GM12801 (cell line): ENCODE results near the gene PSMD11.
A peak's percentile ranks its signal among the peaks of the same experiment; 100 is the strongest.

ENCODE experiments used
- TF ChIP-seq, protein P1 (sequence below): IDR thresholded peaks from one replicate; pipeline ENCODE4 v1.5.1; 2011; ENCODE audit warnings: control low read depth; ENCODE audit not compliant: insufficient read length; ENCODE audit errors: extremely low read depth

PSMD11 gene

GRCh38 chr17:32483451-32484019, 39.2 kb downstream of the PSMD11 start:
- TF ChIP-seq, protein P1, sequence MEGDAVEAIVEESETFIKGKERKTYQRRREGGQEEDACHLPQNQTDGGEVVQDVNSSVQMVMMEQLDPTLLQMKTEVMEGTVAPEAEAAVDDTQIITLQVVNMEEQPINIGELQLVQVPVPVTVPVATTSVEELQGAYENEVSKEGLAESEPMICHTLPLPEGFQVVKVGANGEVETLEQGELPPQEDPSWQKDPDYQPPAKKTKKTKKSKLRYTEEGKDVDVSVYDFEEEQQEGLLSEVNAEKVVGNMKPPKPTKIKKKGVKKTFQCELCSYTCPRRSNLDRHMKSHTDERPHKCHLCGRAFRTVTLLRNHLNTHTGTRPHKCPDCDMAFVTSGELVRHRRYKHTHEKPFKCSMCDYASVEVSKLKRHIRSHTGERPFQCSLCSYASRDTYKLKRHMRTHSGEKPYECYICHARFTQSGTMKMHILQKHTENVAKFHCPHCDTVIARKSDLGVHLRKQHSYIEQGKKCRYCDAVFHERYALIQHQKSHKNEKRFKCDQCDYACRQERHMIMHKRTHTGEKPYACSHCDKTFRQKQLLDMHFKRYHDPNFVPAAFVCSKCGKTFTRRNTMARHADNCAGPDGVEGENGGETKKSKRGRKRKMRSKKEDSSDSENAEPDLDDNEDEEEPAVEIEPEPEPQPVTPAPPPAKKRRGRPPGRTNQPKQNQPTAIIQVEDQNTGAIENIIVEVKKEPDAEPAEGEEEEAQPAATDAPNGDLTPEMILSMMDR, result peak; percentile 88

DNA sequence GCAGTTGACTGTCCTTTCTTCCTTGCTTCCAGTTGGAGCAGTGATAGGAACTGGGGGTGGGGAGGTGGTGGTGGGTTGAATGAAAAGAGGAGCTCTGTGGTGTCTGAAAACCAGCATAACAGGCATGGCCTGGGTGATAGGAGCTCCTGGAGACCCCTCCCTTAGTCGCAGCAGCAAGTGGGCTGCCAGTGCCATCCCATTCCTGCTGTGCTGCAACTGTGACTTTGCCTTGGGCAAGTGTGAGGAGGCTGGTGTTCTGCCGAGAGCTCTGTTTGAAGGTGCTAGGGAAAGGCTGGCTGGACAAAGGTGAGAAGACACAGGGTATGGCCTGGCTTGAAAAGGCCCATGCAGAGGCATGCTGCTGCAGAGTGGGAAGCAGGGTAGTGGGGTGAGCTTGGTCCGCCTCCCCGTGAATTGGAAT, 39.7 kb downstream of the PSMD11 start:
- TF ChIP-seq, protein P1, result no peak

GRCh38 chr17:32484628-32485027, 40.3 kb downstream of the PSMD11 start:
- TF ChIP-seq, protein P1, result no peak

DNA sequence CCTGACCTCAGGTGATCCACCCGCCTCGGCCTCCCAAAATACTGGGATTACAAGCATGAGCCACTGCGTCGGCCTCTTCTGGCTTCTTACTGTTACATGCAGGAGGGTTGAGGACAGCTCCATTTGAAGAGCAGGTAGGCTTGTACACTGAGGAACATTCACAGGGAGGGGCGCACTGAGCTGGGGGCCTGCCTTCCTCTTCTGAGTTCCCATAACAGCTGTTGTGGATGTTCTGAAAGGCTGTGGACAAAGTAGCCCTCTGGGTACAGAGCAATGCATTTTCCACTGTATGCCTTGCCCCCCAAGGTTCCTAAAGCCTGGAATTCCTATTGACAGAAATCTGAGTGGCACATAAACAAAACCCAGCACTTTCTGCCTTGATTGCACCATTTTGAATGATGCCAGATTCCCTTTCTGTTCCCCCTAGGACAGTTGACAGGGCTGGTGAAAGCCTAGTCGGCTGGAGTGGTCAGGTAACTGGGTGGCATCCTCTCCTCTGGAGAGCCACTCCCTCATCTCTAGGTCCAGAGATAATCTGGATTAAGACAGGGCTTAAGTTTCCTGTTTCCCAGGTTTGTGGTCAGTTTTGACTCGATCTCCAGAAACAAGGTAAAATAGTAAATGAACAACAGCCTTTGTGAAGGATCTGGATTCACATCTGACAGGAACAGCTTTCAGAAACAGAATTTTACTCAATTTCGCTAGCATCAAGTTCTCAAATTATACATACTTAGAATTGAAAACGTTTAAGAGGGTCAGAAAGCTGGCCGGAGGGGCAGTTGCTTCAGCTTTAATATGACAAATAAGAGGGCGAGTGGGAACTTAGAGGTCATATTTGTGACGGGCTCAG, 41.2 kb downstream of the PSMD11 start:
- TF ChIP-seq, protein P1, result no peak

- TF ChIP-seq, protein P1, result no peak
These were observed 41.9 kb downstream of the PSMD11 start for GRCh38 chr17:32486111-32486700.

GRCh38 chr17:32486701-32487472, 42.6 kb downstream of the PSMD11 start, which contains the start of gene CDK5R1:
Gene CDK5R1 (plus strand): TSS chr17:32486993. CDS start chr17:32487621, 628 bp downstream.
- TF ChIP-seq, protein P1, result no peak

DNA sequence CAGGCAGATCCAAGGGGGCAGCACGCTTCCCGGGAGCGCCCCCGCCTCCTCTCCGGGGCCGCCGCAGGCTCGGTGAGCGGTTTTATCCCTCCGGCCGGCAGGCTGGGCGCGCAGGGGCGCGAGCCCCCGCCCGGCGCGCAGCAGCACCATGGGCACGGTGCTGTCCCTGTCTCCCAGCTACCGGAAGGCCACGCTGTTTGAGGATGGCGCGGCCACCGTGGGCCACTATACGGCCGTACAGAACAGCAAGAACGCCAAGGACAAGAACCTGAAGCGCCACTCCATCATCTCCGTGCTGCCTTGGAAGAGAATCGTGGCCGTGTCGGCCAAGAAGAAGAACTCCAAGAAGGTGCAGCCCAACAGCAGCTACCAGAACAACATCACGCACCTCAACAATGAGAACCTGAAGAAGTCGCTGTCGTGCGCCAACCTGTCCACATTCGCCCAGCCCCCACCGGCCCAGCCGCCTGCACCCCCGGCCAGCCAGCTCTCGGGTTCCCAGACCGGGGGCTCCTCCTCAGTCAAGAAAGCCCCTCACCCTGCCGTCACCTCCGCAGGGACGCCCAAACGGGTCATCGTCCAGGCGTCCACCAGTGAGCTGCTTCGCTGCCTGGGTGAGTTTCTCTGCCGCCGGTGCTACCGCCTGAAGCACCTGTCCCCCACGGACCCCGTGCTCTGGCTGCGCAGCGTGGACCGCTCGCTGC, 43.3 kb downstream of the PSMD11 start:
- TF ChIP-seq, protein P1, result no peak
